GM12878 (cell line): Measurements from ENCODE around the gene GPR31. TPM values are rescaled to one million over a fixed set of nuclear protein-coding genes. Genes with fewer than 3 reads are reported as not detected.

Experiments used
- ATAC-seq: fragments of 200-7000 bp; cut with Tn5 transposase; 3 replicates; pipeline ENCODE4 v1.9.1; 2020; ENCODE audit warnings: mild to moderate bottlenecking, moderate library complexity
- BruUV-seq: library from RNA; stranded (reverse); fragments of 400-500 nt; replicated peaks from 2 replicates; lab custom pipeline; 2021; lab: Mats Ljungman, UMichigan
- CTCF ChIA-PET: fragments of 300-600 bp; sonication (Branson Sonifier 250); formaldehyde crosslinking; extraction: SDS; loops from one replicate; lab custom pipeline; 2021; ENCODE audit warnings: inconsistent platforms; lab: Yijun Ruan, JAX
- POLR2A ChIA-PET: fragments of 350-600 bp; formaldehyde crosslinking; extraction: SDS; loops from one replicate; lab custom pipeline; 2021; ENCODE audit warnings: inconsistent platforms; lab: Charles Lee
- RAD21 ChIA-PET: fragments of 300-600 bp; sonication (Branson Sonifier 250); formaldehyde crosslinking; loops from one replicate; lab custom pipeline; 2023; ENCODE audit warnings: antibody characterized with exemption; ENCODE audit not compliant: unreplicated experiment; lab: Charles Lee
- SMC1A ChIA-PET: fragments of 300-600 bp; sonication (Branson Sonifier 250); formaldehyde crosslinking; loops from one replicate; lab custom pipeline; 2023; ENCODE audit not compliant: unreplicated experiment, uncharacterized antibody; lab: Charles Lee
- DNase-seq: peaks from one replicate; pipeline ENCODE4 v3.0.0-alpha.2; 2011; ENCODE audit warnings: low read depth, low spot score
- FAIRE-seq: peaks from 3 replicates; lab custom pipeline; 2011; peaks lifted over from hg19 to GRCh38; lab: Jason Lieb, UNC
- H2AFZ ChIP-seq: 2 replicates; pipeline ENCODE4 v1.6.0; 2011; ENCODE audit warnings: low read depth, low read length, control low read depth; ENCODE audit not compliant: control insufficient read depth
- H3K27ac ChIP-seq: 2 replicates; pipeline ENCODE4 v1.5.1; 2011; ENCODE audit warnings: control low read depth; ENCODE audit not compliant: control insufficient read depth, insufficient read depth
- H3K27me3 ChIP-seq, 2 experiments: replicated peaks in 1 of 2; 2 replicates each; pipeline versions ENCODE4 v1.6.0 to v1.6.1; 2011; ENCODE audit warnings: low read length in 1 of 2; ENCODE audit not compliant: control insufficient read depth in 2 of 2, insufficient read depth in 2 of 2
- H3K36me3 ChIP-seq, 2 experiments: 2 replicates each; pipeline ENCODE4 v1.5.1; 2011; ENCODE audit warnings: low read length in 1 of 2; ENCODE audit not compliant: control insufficient read depth in 2 of 2, insufficient read depth in 2 of 2
- H3K4me1 ChIP-seq: 2 replicates; pipeline ENCODE4 v1.6.1; 2011; ENCODE audit warnings: mild to moderate bottlenecking, low read length, moderate library complexity, mixed read lengths; ENCODE audit not compliant: control insufficient read depth, insufficient read depth
- H3K4me2 ChIP-seq: 2 replicates; pipeline ENCODE4 v1.6.0; 2011; ENCODE audit warnings: control low read depth; ENCODE audit not compliant: control insufficient read depth, insufficient read depth
- H3K4me3 ChIP-seq: fragments of 200-600 bp; sonication (generic); 2 replicates; pipeline ENCODE4 v1.5.1; 2016
- H3K79me2 ChIP-seq: 2 replicates; pipeline ENCODE4 v1.6.0; 2011; ENCODE audit warnings: low read length; ENCODE audit not compliant: control insufficient read depth, insufficient read depth
- H3K9ac ChIP-seq: 2 replicates; pipeline ENCODE4 v1.8.0; 2011; ENCODE audit warnings: low read length, control low read depth, mixed read lengths; ENCODE audit not compliant: control insufficient read depth, insufficient read depth
- H3K9me3 ChIP-seq: replicated peaks from 3 replicates; pipeline ENCODE4 v1.5.1; 2011; ENCODE audit warnings: mild to moderate bottlenecking, low read length; ENCODE audit not compliant: control insufficient read depth, insufficient read depth
- H4K20me1 ChIP-seq: 2 replicates; pipeline ENCODE4 v1.6.0; 2011; ENCODE audit not compliant: control insufficient read depth, insufficient read depth
- BCLAF1 ChIP-seq: fragments of 450-650 bp; IDR thresholded peaks from 2 replicates; pipeline ENCODE4 v1.6.1; 2017; ENCODE audit warnings: antibody characterized with exemption, mild to moderate bottlenecking, moderate library complexity
- E2F4 ChIP-seq: IDR thresholded peaks from 2 replicates; pipeline ENCODE4 v1.6.1; 2012; ENCODE audit warnings: low read depth, low read length, improper control_type of control experiment
- FOXK2 ChIP-seq: fragments of 450-650 bp; IDR thresholded peaks from 2 replicates; pipeline ENCODE4 v1.6.1; 2017; ENCODE audit warnings: mild to moderate bottlenecking, moderate library complexity
- IKZF1 ChIP-seq: fragments of 450-650 bp; conservative IDR thresholded peaks from 2 replicates; pipeline ENCODE4 v1.6.1; 2017; ENCODE audit warnings: antibody characterized with exemption, mild to moderate bottlenecking
- JUNB ChIP-seq: IDR thresholded peaks from 2 replicates; pipeline ENCODE4 v1.6.1; 2016; ENCODE audit warnings: antibody characterized with exemption, mild to moderate bottlenecking
- KLF5 ChIP-seq: fragments of 450-650 bp; IDR thresholded peaks from 2 replicates; pipeline ENCODE4 v1.6.1; 2014; ENCODE audit warnings: mild to moderate bottlenecking; ENCODE audit not compliant: partially characterized antibody
- SMAD5 ChIP-seq: IDR thresholded peaks from 2 replicates; pipeline ENCODE4 v1.6.1; 2016; ENCODE audit warnings: antibody characterized with exemption, low read depth
- SREBF2 ChIP-seq: IDR thresholded peaks from 2 replicates; pipeline ENCODE4 v1.6.1; 2012; ENCODE audit warnings: mild to moderate bottlenecking, low read length
- WGBS: methylation state at CpG from one replicate; pipeline ENCODE4 v1.1.6; 2016; ENCODE audit warnings: low lambda C conversion rate; ENCODE audit not compliant: insufficient replicate concordance, insufficient coverage; ENCODE audit errors: missing lambda C conversion rate; 5-methylcytosine and 5-hydroxymethylcytosine counted together
- in situ Hi-C: fragments of 300-500 bp; cut with MboI; formaldehyde crosslinking; loops from 9 replicates; pipeline ENCODE4 v1.14.3; 2018; ENCODE audit warnings: mixed read lengths
- intact Hi-C: fragments of 100-400 bp; cut with micrococcal nuclease; formaldehyde crosslinking; loops from one replicate; pipeline ENCODE4 v1.14.2; 2022; ENCODE audit not compliant: unreplicated experiment
- polyA plus RNA-seq, 11 experiments: library from polyadenylated mRNA; depleted of rRNA in 4 of 11; unstranded in 6 of 11; stranded (reverse) in 5 of 11; fragments of >200 nt; fragmentation: Nextera tagmentation in 4 of 11; fragmentation: Illumina TruSeq in 1 of 11; extraction: Ambion mirVana in 4 of 11; extraction: Trizol in 1 of 11; gene quantifications; 1 replicate in 1 of 11; 2 replicates in 10 of 11; pipeline versions ENCODE4 v1.2.1 to v1.2.3, GENCODE V29; 2011 to 2016; ENCODE audit warnings: inconsistent platforms in 2 of 11, missing spikeins in 2 of 11, low read depth in 1 of 11
- total RNA-seq, 4 experiments: library from RNA; depleted of rRNA in 3 of 4; stranded (reverse); fragments of >200 nt in 3 of 4; fragmentation: Illumina TruSeq in 1 of 4; extraction: Trizol in 1 of 4; gene quantifications; 2 replicates each; pipeline versions ENCODE4 v1.2.1 to v1.2.3, GENCODE V29; 2013 to 2021
- TF ChIP-seq, protein P1 (sequence below): fragments of 450-650 bp; formaldehyde crosslinking; IDR thresholded peaks from 2 replicates; pipeline ENCODE4 v1.4.0; 2022; ENCODE audit warnings: mild to moderate bottlenecking, moderate library complexity
- TF ChIP-seq, protein P2 (sequence below): fragments of 450-650 bp; IDR thresholded peaks from 2 replicates; pipeline ENCODE4 v1.6.1; 2014; ENCODE audit warnings: mild to moderate bottlenecking

The GPR31 gene
- total and polyA plus RNA-seq, 10 of the 15 experiments (the other 5 are each of a cell fraction or from before 2014, with no cell fraction given), result not detected

- no TSS peak for BruUV-seq
- H3K4me2 ChIP-seq, result peak overlapping the region; percentile 97
- in situ Hi-C loops, result no loop called here
- ATAC-seq, result peak; percentile 90
- no peaks in the 10 kb centered on the region for H3K36me3 ChIP-seq
- peaks cover 54% of the 10 kb centered on the region for H3K4me1 ChIP-seq
- intact Hi-C loops, result loop anchor here (1.0 to 5.0 kb wide), 2 partner anchors 19 to 38 kb away; no protein-coding TSS in a partner anchor
- H3K9me3 ChIP-seq, result no peaks in the 10 kb centered on the region
- H3K79me2 ChIP-seq, result no peaks in the 10 kb centered on the region
- peak; percentile 82 for FAIRE-seq
- peak; percentile 93 for DNase-seq
- peak overlapping the region; percentile 94 for H3K27ac ChIP-seq
- H3K9ac ChIP-seq, result peak overlapping the region; percentile 72
- no peaks in the 10 kb centered on the region for H3K27me3 ChIP-seq
- ChIA-PET POLR2A (interaction anchor here (0.8 to 3.9 kb wide), 16 partner anchors 8 to 160 kb away, joined by 3 to 91 read pairs (median 6); partner anchors contain the start of genes CCR6 and CEP43), CTCF (interaction anchor here (0.8 to 4.9 kb wide), 19 partner anchors 9 to 339 kb away, joined by 3 to 85 read pairs (median 4); partner anchors contain the start of gene CCR6), RAD21 (interaction anchor here (0.7 to 4.3 kb wide), 25 partner anchors 9 to 163 kb away, joined by 3 to 200 read pairs (median 9); partner anchors contain the start of genes CCR6, CEP43 and RNASET2), SMC1A (interaction anchor here (0.7 to 21.7 kb wide), 22 partner anchors 9 to 161 kb away, joined by 3 to 542 read pairs (median 8); partner anchors contain the start of genes CCR6, CEP43 and RNASET2)
- H4K20me1 ChIP-seq, result no peaks in the 10 kb centered on the region
- peak overlapping the region; percentile 30; the same call in 1 of the 2 replicates for H3K4me3 ChIP-seq
- WGBS, result 4% methylated on average over 25 of the region's 25 CpGs
- peak overlapping the region; percentile 3; the same call in 1 of the 2 replicates for H2AFZ ChIP-seq
- TF ChIP-seq, protein P1, sequence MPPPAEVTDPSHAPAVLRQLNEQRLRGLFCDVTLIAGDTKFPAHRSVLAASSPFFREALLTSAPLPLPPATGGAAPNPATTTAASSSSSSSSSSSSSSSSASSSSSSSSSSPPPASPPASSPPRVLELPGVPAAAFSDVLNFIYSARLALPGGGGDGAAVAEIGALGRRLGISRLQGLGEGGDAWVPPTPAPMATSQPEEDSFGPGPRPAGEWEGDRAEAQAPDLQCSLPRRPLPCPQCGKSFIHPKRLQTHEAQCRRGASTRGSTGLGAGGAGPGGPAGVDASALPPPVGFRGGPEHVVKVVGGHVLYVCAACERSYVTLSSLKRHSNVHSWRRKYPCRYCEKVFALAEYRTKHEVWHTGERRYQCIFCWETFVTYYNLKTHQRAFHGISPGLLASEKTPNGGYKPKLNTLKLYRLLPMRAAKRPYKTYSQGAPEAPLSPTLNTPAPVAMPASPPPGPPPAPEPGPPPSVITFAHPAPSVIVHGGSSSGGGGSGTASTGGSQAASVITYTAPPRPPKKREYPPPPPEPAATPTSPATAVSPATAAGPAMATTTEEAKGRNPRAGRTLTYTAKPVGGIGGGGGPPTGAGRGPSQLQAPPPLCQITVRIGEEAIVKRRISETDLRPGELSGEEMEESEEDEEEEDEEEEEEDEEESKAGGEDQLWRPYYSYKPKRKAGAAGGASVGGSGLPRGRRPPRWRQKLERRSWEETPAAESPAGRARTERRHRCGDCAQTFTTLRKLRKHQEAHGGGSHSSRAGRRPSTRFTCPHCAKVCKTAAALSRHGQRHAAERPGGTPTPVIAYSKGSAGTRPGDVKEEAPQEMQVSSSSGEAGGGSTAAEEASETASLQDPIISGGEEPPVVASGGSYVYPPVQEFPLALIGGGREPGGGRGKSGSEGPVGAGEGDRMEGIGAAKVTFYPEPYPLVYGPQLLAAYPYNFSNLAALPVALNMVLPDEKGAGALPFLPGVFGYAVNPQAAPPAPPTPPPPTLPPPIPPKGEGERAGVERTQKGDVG (CRISPR knock-in tag), result 0 out of 2 replicates have a peak, but pooled peaks have one; percentile 26
- TF ChIP-seq, protein P2, sequence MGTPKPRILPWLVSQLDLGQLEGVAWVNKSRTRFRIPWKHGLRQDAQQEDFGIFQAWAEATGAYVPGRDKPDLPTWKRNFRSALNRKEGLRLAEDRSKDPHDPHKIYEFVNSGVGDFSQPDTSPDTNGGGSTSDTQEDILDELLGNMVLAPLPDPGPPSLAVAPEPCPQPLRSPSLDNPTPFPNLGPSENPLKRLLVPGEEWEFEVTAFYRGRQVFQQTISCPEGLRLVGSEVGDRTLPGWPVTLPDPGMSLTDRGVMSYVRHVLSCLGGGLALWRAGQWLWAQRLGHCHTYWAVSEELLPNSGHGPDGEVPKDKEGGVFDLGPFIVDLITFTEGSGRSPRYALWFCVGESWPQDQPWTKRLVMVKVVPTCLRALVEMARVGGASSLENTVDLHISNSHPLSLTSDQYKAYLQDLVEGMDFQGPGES, result no peak
- TF ChIP-seq BCLAF1 (no peak), IKZF1 (peak; percentile 79), JUNB (peak; percentile 31; the same call in 1 of the 2 replicates), FOXK2 (no peak), SMAD5 (no peak), KLF5 (peak; percentile 16), E2F4 (no peak), SREBF2 (no peak)
These were observed 43.6 kb downstream of the GPR31 start for GRCh38 chr6:167113935-167114910.
